Glomerular visceral epithelial cell (primary cell): Measurements from ENCODE around the gene DEPDC5.
"Not testable (repeated sequence)": the region's sequence is repeated elsewhere in the genome, so short reads cannot be mapped to it uniquely, and the experiment has no call there.

ENCODE experiments used
- DNase-seq: peaks from one replicate; pipeline ENCODE4 v3.0.0-alpha.2; 2016; ENCODE audit errors: extremely low spot score

Gene DEPDC5

GRCh38 chr22:31814942-31815341 lies 61.1 kb downstream of the DEPDC5 start:
- DNase-seq = no peak

- not testable (repeated sequence) for DNase-seq
These were observed 61.6 kb downstream of the DEPDC5 start for GRCh38 chr22:31815383-31815814.

- DNase-seq = no peak
These were observed 62.9 kb downstream of the DEPDC5 start for GRCh38 chr22:31816750-31817149.

GRCh38 chr22:31818481-31819392 lies 64.9 kb downstream of the DEPDC5 start:
- peak; percentile 62 for DNase-seq

- DNase-seq = no peak
These were observed 66.8 kb downstream of the DEPDC5 start for GRCh38 chr22:31820655-31821054.

- no peak for DNase-seq
These were observed 67.8 kb downstream of the DEPDC5 start for GRCh38 chr22:31821572-31821971.

GRCh38 chr22:31822523-31822922 lies 68.7 kb downstream of the DEPDC5 start:
- no peak for DNase-seq

GRCh38 chr22:31825513-31825912 lies 71.7 kb downstream of the DEPDC5 start:
- DNase-seq = no peak

DNA sequence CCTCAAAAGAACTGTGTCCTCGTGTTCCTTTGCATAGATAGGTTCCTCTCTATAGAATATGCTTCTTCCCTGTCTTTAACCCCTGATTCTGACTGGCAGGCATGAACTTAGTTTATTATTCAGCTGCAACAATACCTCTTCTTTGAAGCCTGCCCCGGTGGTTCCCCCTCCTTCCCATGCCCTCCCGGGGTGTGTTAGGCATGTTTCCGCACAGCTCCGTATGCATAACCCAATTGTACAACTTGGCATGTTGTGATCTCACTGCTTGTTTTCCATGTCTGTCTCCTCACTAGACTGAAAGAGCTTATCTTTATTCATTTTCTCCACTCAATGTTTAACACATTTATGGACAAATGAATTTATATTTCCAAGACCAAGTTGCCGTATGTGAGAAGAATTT lies 72.6 kb downstream of the DEPDC5 start:
- no peak for DNase-seq

DNA sequence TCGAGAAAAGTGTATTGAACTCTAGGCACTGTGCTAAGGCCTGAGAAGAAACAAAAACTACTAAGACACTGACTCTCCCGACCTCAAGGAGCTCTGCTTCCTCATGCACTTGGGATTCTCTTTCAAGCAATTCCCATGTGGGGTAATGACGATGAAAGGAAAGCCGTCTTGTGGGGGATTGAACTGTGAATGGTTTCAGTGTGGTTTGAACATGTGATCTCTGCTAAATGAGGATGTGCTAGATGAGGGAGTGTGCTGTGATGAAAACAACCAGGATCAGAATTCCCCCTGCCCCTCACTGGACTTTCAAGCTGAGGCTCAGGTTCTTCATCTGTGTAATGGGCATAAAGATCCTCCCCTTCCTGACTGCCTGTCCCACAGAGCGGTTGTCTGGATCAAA lies 74.9 kb downstream of the DEPDC5 start:
- no peak for DNase-seq

- DNase-seq = peak; percentile 91
These were observed 75.7 kb downstream of the DEPDC5 start for GRCh38 chr22:31829505-31829904.

- DNase-seq = no peak
These were observed 76.9 kb downstream of the DEPDC5 start for GRCh38 chr22:31830721-31831070.

DNA sequence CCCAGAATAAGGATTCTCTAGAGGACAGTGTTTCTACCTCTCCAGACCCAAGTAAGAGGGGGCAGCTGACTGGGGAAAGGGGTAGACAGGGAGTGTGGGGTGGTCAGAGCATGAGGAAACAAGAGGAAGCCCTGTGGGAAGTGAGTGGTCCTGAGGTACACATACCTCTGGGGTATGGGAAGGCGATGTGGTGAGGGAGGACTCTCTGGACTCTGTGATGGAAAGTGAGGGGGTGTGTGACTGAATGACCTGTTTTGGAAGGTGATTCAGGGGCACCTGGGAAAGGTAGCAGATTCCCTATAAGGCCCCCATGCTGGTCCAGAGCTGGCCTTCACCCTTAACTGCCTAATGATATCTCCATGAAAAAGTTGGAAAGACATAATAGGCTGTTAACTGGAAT lies 80.1 kb downstream of the DEPDC5 start:
- no peak for DNase-seq

GRCh38 chr22:31836010-31836409 lies 82.2 kb downstream of the DEPDC5 start:
- DNase-seq = no peak

- DNase-seq = no peak
These were observed 85.1 kb downstream of the DEPDC5 start for GRCh38 chr22:31838917-31839316.

- DNase-seq = no peak
These were observed 86.2 kb downstream of the DEPDC5 start for GRCh38 chr22:31839986-31840385.

GRCh38 chr22:31840585-31840984 lies 86.8 kb downstream of the DEPDC5 start:
- DNase-seq = no peak

GRCh38 chr22:31841078-31841827 lies 87.4 kb downstream of the DEPDC5 start:
- DNase-seq = no peak

DNA sequence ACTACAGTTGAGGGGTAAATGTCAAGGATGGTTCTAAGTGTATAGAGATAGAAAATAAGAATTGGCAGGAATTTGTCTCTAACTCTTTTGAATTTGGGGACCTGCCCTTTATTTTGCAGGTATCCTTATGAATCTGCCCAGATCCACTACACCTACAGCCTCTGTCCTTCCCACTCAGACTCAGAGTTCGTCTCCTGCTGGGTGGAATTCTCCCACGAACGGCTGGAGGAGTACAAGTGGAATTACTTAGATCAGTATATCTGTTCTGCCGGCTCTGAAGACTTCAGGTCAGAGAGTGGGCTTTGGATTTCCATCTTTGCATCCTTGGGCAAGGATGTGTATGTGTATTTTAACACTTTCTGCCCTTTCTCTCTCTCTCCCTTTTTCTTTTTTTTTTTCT lies 89.7 kb downstream of the DEPDC5 start:
- no peak for DNase-seq

DNA sequence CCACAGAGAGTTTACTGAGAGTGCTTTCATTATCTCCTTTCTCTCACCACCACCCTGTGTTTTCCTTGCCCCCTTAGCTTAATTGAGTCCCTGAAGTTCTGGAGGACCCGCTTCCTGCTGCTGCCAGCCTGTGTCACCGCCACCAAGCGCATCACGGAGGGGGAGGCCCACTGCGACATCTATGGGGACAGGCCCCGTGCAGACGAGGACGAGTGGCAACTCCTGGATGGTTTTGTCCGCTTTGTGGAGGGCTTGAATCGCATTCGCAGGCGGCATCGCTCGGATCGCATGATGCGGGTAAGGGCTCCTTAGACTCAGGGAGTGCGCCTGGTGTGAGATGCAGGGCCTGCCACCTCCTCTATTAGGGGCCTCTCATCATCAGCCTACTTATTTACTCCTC lies 91.1 kb downstream of the DEPDC5 start:
- DNase-seq = no peak

- DNase-seq = no peak
These were observed 92.6 kb downstream of the DEPDC5 start for GRCh38 chr22:31846161-31847115.

- DNase-seq = no peak
These were observed 94.6 kb downstream of the DEPDC5 start for GRCh38 chr22:31848411-31848810.
